Measurements from ENCODE around the gene CERS6.

CERS6 gene

GRCh38 chr2:168624028-168624427 lies 168.0 kb downstream of the CERS6 start:
- H3K27ac ChIP-seq, result no peak overlapping the region
- TF ChIP-seq CTCF (conservative IDR thresholded peaks at IDR 0.05) (no peak), ZFX (IDR thresholded peaks at IDR 0.05) (no peak)

- no peak overlapping the region for H3K27ac ChIP-seq
- no peak for TF ChIP-seq CTCF (conservative IDR thresholded peaks at IDR 0.05)
These were observed 170.0 kb downstream of the CERS6 start for GRCh38 chr2:168626096-168626495.

- no peak for TF ChIP-seq ZFX (IDR thresholded peaks at IDR 0.05)
- TF ChIP-seq CTCF (conservative IDR thresholded peaks at IDR 0.05), result no peak
- H3K27ac ChIP-seq, result no peak overlapping the region
These were observed 170.6 kb downstream of the CERS6 start for GRCh38 chr2:168626647-168627046.

- TF ChIP-seq CTCF (conservative IDR thresholded peaks at IDR 0.05), result no peak
- TF ChIP-seq ZFX (IDR thresholded peaks at IDR 0.05), result no peak
- peak overlapping the region; percentile 25; the same call in 1 of the 2 replicates for H3K27ac ChIP-seq
These were observed 176.6 kb downstream of the CERS6 start for GRCh38 chr2:168632709-168633121.

GRCh38 chr2:168633200-168633599 lies 177.1 kb downstream of the CERS6 start:
- no peak overlapping the region for H3K27ac ChIP-seq
- TF ChIP-seq ZFX (IDR thresholded peaks at IDR 0.05) (no peak), CTCF (conservative IDR thresholded peaks at IDR 0.05) (no peak)

- TF ChIP-seq ZFX (IDR thresholded peaks at IDR 0.05) (no peak), CTCF (conservative IDR thresholded peaks at IDR 0.05) (no peak)
- no peak overlapping the region for H3K27ac ChIP-seq
These were observed 177.8 kb downstream of the CERS6 start for GRCh38 chr2:168633895-168634294.

GRCh38 chr2:168635065-168635577 lies 179.0 kb downstream of the CERS6 start:
- TF ChIP-seq CTCF (conservative IDR thresholded peaks at IDR 0.05), result no peak
- H3K27ac ChIP-seq, result no peak overlapping the region
